GM18951 (cell line): ENCODE results near the gene DNM2.
A peak's percentile ranks its signal among the peaks of the same experiment; 100 is the strongest.
"Not testable (repeated sequence)": the region's sequence is repeated elsewhere in the genome, so short reads cannot be mapped to it uniquely, and the experiment has no call there.

Source experiments
- POLR2A ChIP-seq: IDR thresholded peaks from 4 replicates; pipeline ENCODE4 v1.6.1; 2011; ENCODE audit warnings: mild to moderate bottlenecking; ENCODE audit not compliant: insufficient read length, insufficient read depth; ENCODE audit errors: extremely low read depth
- in situ Hi-C: fragments of 300-500 bp; cut with MboI; formaldehyde crosslinking; loops from one replicate; pipeline ENCODE4 v1.12.0; 2022; ENCODE audit warnings: low sequenced_read_pairs, mixed read lengths, inconsistent platforms; ENCODE audit not compliant: unreplicated experiment

Gene DNM2

DNA sequence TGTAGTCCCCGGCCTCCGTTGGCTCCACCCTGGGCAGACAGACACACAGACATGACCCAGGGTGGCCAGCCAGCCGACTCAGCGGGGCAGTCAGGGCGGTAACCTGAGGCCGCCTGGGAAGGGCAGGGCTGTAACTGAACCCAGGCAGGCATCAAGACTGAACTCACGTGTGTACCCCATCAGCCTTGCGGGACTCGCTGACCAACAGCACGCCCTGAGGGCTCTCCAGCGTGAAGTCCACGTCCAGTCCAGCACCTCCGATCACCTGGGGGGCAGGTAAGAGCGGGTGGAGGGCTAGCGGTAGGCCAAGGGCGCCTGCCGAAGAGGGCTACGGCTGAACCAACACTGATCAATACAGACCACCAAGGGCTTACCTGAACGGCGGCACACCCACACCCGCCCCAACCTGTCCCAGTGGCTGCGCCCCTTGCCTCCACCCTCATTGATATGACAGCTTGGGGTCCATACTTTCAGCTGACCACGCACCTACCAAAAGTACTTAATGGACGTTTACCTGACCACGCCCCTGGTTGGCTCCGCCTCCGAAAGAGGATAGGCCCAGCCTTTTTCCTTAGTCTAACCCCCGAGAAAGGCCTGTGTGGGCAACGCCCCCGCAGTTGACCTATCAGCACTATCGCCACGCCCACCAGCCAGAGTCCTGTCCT is 117.3 kb downstream of the DNM2 start:
- in situ Hi-C loops: no loop called here
- no peak for TF ChIP-seq POLR2A

DNA sequence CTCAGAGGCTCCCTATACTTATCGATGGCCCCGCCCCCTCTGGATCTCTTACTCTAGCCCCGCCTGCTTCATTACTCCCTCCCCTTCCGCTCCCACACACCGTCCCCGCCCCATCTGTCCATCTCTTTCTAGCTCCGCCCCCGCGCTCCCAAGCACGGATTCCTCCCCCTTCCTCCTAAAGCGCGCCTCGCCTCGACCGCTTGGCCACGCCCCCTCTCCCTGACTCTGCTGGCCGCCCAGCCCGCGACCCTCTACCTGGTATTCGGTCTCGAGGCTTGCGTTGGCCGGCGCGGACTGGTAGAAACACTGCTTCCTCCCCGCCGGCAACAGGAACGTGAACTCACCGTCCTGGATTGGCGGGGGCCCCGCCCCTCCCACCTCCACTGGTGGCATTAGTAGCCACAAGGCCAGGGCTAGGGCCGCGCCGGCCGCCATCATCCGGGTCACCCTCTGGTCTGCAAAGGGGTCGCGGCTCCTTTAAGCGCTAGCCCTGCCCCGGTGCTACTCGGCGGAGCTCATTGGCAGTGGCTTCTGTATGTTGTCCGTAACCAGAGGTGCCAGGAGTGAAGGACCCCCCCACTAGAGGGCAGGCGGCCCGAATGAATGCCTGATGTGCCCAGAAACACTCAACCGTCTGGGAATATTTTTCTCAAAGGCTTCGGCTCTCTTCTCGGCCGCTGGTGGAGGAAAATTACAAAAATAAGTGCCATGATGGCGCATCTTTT is 118.0 kb downstream of the DNM2 start, which contains the start of gene TMED1:
TSS of gene TMED1 (minus strand) at position 459 of the 725 bp plus-strand sequence. CDS start at position 438, 21 bp downstream.
- in situ Hi-C loops: no loop called here
- TF ChIP-seq POLR2A: peak; percentile 67

DNA sequence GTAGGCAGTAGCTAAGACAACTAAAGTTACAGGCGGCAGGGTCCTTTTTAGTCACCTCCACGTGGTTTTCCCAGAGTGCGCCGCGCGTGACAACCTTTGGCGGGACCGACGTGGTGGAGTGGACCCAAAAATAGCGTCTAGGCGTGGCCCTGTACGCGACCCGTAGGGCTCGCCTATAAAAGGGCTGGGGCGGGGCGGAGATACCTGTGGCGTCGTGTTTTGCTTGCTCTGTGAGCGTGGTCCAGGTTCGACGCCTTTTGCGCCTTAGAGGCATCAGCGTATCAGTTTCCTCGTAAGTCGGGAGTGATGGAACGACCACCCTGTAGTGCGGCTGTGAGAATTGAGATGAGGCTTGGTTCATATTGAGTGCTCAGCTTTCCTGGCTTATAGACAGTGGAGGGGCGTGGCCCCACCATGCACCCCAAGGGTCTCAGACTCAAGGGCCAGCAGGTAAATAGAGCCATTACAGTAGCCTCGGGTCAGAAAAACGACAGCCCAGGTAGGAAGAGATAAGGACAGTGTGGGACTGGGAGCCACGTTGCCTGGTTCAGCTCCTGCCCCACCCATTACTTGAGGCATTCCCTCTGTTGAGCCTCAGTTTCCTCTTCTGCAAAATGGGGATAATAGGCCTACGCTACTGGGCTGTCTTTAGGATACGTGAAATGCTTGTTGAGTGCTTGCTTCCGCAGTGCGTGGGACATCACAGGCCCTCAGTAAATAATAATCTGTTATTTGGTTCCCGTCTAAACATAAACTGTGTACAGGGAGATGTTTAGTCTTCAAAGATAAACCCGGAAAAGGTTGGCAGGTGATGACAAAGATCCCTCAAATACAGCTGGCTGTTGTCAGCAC is 118.8 kb downstream of the DNM2 start:
- no peak for TF ChIP-seq POLR2A
- in situ Hi-C loops: no loop called here

DNA sequence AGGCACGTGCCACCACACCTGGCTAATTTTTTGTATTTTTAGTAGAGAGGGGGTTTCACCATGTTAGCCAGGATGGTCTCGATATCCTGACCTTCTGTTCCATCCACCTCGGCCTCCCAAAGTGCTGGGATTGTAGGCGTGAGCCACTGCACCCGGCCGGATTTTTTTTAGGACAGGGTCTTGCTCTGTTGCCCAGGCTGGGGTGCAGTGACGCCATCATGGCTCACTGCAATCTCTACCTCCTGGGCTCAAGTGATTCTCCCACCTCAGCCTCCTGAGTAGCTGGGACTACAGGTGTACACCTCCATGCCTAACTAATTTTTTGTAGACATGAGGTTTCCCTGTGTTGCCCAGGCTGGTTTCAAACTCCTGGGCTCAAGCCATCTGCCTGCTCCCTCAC is 119.8 kb downstream of the DNM2 start:
- in situ Hi-C loops: not testable (repeated sequence)

DNA sequence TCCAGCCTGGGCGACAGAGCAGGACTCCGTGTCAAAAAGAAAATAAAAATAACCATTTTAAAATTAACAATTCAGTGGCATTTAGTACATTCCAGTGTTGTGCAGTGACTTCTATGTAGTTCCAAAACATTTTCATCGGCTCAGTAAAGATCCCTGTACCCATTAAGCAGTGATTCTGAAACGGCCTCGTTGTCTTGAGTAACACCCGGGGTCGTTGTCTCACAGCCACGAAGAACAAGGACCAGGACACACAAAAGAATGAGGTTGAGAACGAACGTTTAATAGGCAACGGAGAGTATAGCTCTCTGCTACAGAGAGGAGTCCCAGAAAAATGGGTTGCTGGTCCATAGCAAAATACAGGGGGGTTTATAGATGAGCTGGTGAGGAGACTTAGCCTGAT is 120.5 kb downstream of the DNM2 start:
- no peak for TF ChIP-seq POLR2A
- in situ Hi-C loops: no loop called here

DNA sequence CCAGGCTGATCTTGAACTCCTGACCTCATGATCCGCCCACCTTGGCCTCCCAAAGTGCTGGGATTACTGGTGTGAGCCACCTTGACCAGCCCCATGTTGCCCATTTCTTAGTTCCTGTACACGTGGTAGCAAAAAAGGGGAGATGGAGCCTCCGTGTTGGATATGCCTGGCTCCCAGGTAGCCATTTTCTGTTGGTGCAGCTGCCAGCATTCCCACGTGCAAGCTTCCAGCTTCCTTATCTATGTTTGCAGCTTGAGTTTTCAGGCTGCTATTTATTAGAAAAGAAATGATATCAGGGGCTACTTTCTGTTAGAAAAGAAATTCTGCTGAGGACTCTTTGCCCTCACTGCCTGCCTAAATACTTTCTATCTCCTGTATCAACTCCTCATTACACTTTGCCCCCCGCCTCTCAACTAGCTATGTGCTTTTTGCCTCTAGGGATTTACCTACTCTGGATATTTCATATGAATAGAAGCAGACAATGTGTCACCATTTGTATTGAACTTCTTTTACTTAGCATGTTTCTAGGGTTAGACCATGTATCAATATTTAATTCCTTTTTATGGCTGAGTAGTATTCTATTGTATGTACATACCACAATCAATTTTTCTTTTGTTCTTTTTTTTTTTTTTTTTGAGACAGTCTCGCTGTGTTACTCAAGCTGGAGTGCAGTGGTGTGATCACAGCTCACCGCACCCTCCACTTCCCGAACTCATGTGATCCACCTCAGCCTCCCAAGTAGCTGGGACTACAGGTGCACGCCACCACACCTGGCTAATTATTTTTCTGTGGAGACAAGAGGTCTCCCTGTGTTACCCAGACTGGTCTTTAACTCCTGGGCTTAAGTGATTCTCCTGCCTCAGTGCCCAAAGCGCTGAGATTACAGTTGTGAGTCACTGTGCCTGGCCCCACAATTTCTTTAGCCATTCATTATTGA is 121.5 kb downstream of the DNM2 start:
- no peak for TF ChIP-seq POLR2A
- in situ Hi-C loops: no loop called here

DNA sequence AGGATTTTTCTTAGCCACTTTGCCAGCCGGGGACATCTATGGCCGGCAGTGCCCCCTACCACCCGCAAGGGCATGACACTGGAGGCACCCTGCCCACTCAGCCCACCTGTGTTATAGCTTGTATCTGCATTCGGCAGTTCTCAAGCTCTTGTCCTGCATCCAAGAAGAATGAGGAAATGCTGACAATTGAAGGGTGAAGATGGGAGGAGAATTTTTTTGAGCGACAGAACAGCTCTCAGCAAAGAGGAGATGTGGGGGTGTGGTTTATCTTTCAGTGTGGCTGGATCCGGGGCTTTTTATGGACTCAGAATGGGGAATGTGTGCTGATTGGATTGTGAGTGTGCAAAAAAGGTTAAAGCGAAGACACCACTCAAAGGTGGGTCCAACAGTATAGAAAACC is 124.9 kb downstream of the DNM2 start:
- in situ Hi-C loops: no loop called here
- TF ChIP-seq POLR2A: no peak

DNA sequence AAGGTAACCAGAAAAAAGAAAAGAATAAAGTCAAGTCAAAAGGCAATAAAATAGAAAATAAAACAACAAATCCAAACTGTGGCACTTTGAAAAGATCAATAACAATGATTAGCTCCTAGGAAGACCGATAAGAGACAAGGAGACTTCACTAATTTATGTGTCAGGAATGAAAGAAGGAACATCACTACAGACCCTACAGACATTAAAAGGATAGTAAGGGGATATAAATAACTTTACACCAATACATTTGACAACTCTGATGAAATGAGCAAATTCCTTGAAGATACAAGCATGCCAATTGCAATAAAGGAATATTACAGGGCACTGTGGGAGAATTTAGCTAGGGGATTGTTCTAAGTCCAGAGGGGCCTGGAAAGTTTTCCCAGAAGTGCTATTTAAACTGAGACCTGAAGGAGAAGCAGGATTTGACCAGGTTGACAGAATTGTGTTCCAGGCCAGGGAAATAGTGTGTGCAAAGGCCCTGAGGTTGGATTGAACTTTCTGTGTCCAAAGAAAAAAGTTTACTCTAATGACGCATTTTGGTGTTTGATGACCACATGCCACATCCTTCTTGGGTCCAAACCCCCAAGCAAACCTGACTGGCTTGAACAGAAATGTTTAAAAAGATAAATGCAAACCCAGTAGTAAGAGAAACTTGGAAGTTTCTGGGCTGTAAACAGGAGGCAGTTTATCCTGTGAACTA is 128.8 kb downstream of the DNM2 start:
- no peak for TF ChIP-seq POLR2A
- in situ Hi-C loops: no loop called here

DNA sequence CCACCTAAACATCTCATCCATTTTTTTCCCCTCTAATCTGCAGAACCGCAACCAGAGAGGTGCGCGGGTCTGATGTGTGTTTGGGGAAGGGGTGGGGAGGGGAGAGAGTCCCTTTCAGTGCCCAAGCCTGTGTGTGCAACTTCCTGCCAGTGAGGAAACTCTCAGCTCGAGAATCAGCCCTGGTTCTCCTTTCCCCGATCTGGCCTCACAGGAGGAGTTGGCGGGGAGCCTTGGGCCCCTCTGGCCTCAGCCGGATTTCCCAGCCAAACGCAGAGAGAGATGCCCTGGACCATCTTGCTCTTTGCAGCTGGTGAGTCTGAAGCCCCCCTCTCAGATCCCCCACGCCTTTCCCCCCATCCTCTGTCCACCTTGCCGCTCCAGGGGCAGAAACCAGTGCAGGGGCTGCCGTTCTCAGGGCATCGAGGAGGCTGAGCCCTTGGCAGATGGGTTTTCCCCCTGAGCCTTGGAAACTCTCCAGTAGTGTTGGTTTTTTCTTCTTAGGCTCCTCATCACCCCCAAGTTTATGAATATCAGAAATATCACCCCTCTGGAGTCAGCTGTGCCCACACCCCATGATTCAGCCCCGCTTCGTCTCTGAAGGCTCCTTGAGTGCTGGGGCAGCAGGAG is 130.5 kb downstream of the DNM2 start, which contains the start of gene C19orf38:
TSS of gene C19orf38 (plus strand) at position 186 of the 627 bp plus-strand sequence. CDS start at position 280, 94 bp downstream.
- in situ Hi-C loops: no loop called here
- TF ChIP-seq POLR2A: no peak

DNA sequence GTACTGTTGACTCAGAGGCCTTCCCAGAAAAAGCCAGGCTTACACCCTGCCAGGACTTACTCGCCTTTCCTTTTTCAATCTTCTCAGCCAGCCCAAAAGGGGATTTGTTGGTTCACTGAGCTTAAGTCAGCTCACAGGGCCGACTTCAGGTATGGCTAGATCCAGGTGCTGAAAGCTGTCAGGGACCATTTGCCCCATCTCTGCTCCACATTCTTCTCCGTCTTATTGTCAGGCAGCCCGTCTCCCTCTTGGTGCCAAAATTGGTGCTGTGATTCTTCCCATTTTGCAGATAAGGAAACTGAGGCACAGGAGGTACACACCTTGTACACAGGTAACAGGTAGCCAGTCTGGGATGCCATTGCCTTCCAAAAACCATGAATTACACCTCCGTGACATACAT is 132.8 kb downstream of the DNM2 start:
- in situ Hi-C loops: loop anchor here (10.0 kb wide), 1 partner anchor 136 kb away; the partner anchor contains the start of gene DNM2
- TF ChIP-seq POLR2A: no peak

DNA sequence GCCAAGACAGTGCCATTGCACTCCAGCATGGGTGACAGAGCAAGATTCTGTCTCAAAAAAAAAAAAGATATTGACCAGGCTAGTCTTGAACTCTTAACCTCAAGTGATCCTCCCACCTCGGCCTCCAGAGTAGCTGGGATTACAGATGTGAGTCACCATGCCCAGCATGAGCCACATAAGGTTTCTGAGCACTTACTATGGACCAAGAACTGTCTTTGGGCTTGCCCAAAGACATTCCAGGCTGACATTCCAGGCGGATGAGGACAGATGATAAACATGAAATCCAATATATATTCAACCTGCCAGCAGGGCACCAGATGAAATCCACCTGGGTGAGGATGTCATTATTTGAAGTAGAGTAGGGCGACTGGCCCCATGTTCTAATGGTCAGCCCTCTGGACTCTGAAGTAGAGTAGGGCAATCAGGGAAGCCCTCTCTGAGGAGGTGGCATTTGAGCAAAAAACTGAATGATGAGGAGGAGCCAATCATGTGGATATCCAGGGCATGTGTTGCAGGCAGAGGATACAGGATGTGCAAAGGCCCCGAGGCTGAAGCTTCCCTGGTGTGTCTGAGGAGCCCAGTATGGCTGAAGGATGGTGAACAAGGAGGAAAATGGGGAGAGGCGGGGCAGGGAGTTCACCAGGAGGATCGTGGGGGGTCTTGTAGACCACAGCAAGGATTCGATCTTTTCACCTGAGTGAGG is 134.4 kb downstream of the DNM2 start:
- in situ Hi-C loops: loop anchor here (10.0 kb wide), 1 partner anchor 137 kb away; the partner anchor contains the start of gene DNM2
- TF ChIP-seq POLR2A: no peak

DNA sequence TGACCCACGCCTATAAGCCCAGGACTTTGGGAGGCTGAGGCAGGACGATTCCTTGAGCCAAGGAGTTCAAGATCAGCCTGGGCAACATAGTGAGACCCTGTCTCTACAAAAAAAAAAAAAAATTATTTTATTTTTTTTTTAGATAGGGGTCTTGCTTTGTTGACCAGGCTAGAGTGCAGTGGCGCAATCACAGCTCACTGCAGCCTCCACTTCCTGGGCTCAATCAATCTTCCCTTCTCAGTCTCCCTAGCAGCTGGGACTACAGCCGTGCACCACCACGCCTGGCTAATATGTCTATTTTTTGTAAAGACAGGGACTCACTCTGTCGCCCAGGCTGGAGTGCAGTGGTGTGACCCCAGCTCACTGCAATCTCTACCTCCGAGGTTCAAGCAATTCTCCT is 135.1 kb downstream of the DNM2 start:
- in situ Hi-C loops: loop anchor here (10.0 kb wide), 1 partner anchor 138 kb away; the partner anchor contains the start of gene DNM2
- TF ChIP-seq POLR2A: no peak
